HG02852 (cell line): ENCODE measurements around the gene ADRA1B.

Experiments
- ATAC-seq: cut with Tn5 transposase; IDR thresholded peaks from one replicate; pipeline ENCODE4 v1.9.1; 2021; ENCODE audit warnings: mild to moderate bottlenecking, moderate library complexity; ENCODE audit not compliant: unreplicated experiment

ADRA1B gene

GRCh38 chr5:159915904-159916840, at the start of gene ADRA1B:
TSS of gene ADRA1B (plus strand) at chr5:159916482. CDS start at chr5:159916906, 424 bp downstream.
- no peak for ATAC-seq

- no peak for ATAC-seq
Observed at GRCh38 chr5:159873680-159874079, 42.6 kb upstream of the ADRA1B start.

DNA sequence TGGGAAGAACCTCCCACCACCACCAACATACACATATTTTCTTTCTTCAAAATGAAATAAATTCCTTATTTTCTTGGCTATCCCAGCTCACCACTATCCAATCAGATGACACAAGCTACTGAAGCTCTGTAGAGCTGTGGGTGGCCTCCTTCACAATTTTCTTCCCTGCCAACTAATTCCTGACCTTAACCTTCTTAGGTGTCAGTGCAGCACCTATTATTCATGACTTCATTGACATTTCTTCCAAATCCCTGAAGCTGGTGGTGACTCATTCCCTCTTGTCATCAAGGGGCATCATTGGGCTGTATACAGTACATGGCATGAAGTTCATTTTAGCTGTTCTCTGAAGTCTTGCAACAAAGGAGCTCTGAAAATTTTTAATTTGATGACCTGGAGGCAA, 42.0 kb upstream of the ADRA1B start:
- no peak for ATAC-seq

- ATAC-seq: no peak
Observed at GRCh38 chr5:159877016-159877415, 39.3 kb upstream of the ADRA1B start.

- no peak for ATAC-seq
Observed at GRCh38 chr5:159877894-159878448, 38.3 kb upstream of the ADRA1B start.

- no peak for ATAC-seq
Observed at GRCh38 chr5:159878988-159879471, 37.3 kb upstream of the ADRA1B start.

- no peak for ATAC-seq
Observed at GRCh38 chr5:159880676-159881075, 35.6 kb upstream of the ADRA1B start.

GRCh38 chr5:159881967-159882366, 34.3 kb upstream of the ADRA1B start:
- ATAC-seq: no peak

- no peak for ATAC-seq
Observed at GRCh38 chr5:159883522-159883950, 32.7 kb upstream of the ADRA1B start.

DNA sequence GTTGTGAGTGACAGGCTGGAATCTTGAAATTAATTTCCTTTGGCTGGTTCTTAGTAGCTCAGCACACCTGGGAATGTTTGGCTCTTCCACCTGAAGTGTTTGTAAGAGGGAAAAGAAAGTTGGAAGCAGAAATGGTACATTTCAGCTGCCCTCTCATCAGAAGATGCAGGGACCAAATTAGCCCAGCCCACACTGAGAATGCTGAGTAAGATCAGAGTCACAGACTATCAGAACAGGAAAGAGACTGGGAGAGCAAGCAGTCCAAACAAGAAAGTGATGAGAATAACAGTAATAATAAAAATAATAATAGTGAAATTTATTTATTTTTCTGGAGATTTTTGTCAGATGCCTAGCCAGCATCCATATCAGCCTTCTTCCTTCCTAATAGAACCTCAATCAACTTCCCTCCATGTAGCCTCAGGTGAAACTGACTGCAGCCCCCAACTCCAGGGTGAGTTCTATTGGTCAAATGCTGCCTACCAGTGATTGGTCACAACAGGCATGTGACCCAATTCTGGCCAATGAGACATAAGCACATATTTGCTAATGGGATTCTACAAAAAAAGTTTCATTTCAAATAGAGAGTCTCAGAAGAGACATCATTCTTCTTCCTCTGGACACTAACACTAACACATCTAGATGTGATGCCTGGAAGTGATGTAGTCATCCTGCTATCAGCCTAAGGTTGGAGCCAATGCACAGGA, 31.2 kb upstream of the ADRA1B start:
- no peak for ATAC-seq

DNA sequence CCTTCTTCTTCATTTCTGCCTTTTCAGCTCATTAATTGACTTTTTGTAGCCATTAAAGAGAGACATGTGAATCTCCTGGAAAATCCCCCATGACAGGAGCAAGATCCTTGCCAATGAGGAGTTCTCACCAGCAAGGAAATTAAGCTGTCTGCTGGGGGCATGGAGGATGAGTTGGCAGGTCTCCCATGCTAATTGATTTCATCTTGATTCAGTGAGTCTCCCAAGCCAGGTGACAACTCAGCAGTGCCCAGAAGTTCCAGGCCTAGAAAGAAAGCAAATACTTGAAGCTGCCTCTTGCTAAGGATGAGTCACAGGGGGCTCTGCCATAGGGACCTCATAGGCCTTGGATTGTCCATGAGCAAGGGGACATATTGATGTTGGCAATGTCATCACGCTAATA, 30.0 kb upstream of the ADRA1B start:
- no peak for ATAC-seq

DNA sequence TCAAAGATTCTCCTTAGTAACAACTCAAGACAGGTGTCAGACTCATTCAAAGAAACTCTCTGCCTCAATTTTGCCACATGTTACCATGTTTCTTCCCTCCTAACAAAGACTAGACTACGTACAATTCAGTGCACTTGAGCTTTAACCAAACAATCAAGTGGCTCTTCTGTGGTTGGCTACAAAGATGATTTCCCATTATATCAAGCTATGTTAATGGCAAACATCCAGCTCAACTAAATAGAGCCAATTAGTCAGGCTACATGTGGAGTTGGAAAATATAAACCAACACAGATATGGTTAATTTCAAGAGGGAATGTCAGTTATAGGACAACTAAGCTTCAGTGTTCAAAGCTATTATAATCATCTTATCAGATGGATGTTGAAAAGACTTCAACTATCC, 29.2 kb upstream of the ADRA1B start:
- no peak for ATAC-seq

- no peak for ATAC-seq
Observed at GRCh38 chr5:159888860-159889259, 27.4 kb upstream of the ADRA1B start.

- no peak for ATAC-seq
Observed at GRCh38 chr5:159890141-159890540, 26.1 kb upstream of the ADRA1B start.

- ATAC-seq: no peak
Observed at GRCh38 chr5:159891371-159891770, 24.9 kb upstream of the ADRA1B start.

GRCh38 chr5:159893040-159893695, 23.1 kb upstream of the ADRA1B start:
- ATAC-seq: no peak

GRCh38 chr5:159894149-159894720, 22.0 kb upstream of the ADRA1B start:
- ATAC-seq: no peak

DNA sequence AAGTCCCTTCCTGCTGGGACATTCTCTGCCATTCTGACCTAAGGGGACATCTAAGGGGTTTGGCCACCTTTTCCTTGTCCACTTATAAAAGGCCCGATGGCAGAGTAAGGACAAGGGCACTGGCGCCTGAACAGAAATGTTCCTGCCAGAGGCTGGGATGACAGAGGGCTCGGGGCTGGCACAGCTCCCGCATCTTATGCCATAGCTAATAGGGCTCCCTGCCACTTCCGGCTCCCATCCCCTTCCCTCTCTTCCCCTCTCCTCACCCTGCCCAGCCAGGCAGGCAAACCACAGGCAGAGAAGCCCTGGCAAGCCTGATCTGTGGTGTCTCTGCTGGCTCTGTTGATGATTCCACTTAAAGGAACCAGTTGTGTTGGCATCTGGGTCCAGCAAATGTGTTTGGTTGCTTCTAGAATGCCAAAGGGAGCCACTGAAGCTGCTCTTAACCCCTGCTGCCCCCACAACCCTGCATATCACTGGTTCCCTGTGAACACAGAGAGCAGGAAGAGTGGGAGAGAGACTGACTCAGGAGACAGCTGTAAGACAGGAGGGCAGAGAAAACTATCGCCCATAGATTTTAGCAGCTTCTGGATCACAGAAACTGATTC, 18.4 kb upstream of the ADRA1B start:
- ATAC-seq: no peak

- no peak for ATAC-seq
Observed at GRCh38 chr5:159899067-159900049, 16.9 kb upstream of the ADRA1B start.
